Caco-2 (cell line): ENCODE data around the gene NUDT15. TPM values are rescaled to one million over a fixed set of nuclear protein-coding genes. Genes with fewer than 3 reads are reported as not detected.

Experiments used
- Bru-seq: library from RNA; stranded (reverse); fragments of 400-500 nt; gene quantifications from one replicate; lab custom pipeline; 2021; lab: Mats Ljungman, UMichigan
- BruChase-seq, 2 experiments: library from RNA; stranded (reverse); fragments of 400-500 nt; gene quantifications; one replicate each; lab custom pipeline; 2021; lab: Mats Ljungman, UMichigan
- BruUV-seq: library from RNA; stranded (reverse); fragments of 400-500 nt; replicated peaks from 2 replicates; lab custom pipeline; 2021; lab: Mats Ljungman, UMichigan
- CTCF ChIA-PET: fragments of 300-600 bp; sonication (Branson Sonifier 250); formaldehyde crosslinking; loops from one replicate; lab custom pipeline; 2022; ENCODE audit warnings: antibody characterized with exemption; lab: Charles Lee
- POLR2A ChIA-PET: fragments of 300-600 bp; sonication (Branson Sonifier 250); formaldehyde crosslinking; loops from one replicate; lab custom pipeline; 2022; ENCODE audit warnings: antibody characterized with exemption; lab: Charles Lee
- DNase-seq, 2 experiments: peaks; one replicate each; pipeline versions ENCODE4 v3.0.0 to v3.0.0-alpha.2; 2020 to 2022
- H3K27me3 ChIP-seq: replicated peaks from 2 replicates; pipeline ENCODE4 v1.6.0; 2011; ENCODE audit warnings: low read length; ENCODE audit not compliant: control insufficient read depth, insufficient read depth
- H3K36me3 ChIP-seq: 2 replicates; pipeline ENCODE4 v1.5.1; 2011; ENCODE audit warnings: low read length; ENCODE audit not compliant: control insufficient read depth, insufficient read depth
- H3K4me1 ChIP-seq: fragments of 250-450 bp; sonication (Bioruptor Pico); 2 replicates; pipeline ENCODE4 v1.5.1; 2020; ENCODE audit warnings: mild to moderate bottlenecking
- H3K4me3 ChIP-seq: 2 replicates; pipeline ENCODE4 v1.5.1; 2011; ENCODE audit warnings: low read depth, mild to moderate bottlenecking, control low read depth, low read length
- H3K9me3 ChIP-seq: fragments of 250-450 bp; sonication (Bioruptor Pico); 2 replicates; pipeline ENCODE4 v1.5.1; 2020; ENCODE audit warnings: mild to moderate bottlenecking, moderate library complexity
- H3K27ac Mint-ChIP-seq: one replicate; pipeline ENCODE4 v1.8.0; 2022; ENCODE audit warnings: mixed read lengths; ENCODE audit not compliant: unreplicated experiment
- H3K27me3 Mint-ChIP-seq: one replicate; pipeline ENCODE4 v1.8.0; 2022; ENCODE audit warnings: mixed read lengths; ENCODE audit not compliant: insufficient read depth, unreplicated experiment
- H3K36me3 Mint-ChIP-seq: one replicate; pipeline ENCODE4 v1.8.0; 2022; ENCODE audit warnings: mild to moderate bottlenecking, mixed read lengths; ENCODE audit not compliant: insufficient read depth, unreplicated experiment
- H3K4me1 Mint-ChIP-seq: one replicate; pipeline ENCODE4 v1.8.0; 2022; ENCODE audit warnings: low read depth, mixed read lengths; ENCODE audit not compliant: unreplicated experiment
- H3K4me3 Mint-ChIP-seq: one replicate; pipeline ENCODE4 v1.8.0; 2022; ENCODE audit warnings: mild to moderate bottlenecking, moderate library complexity, mixed read lengths; ENCODE audit not compliant: unreplicated experiment
- H3K9me3 Mint-ChIP-seq: one replicate; pipeline ENCODE4 v1.8.0; 2022; ENCODE audit warnings: mixed read lengths; ENCODE audit not compliant: unreplicated experiment
- intact Hi-C: fragments of 100-400 bp; cut with micrococcal nuclease; formaldehyde crosslinking; loops from one replicate; pipeline ENCODE4 v1.10.0; 2022; ENCODE audit not compliant: unreplicated experiment
- long read RNA-seq: library from polyadenylated mRNA; stranded (forward); transcript quantifications from one replicate; pipeline ENCODE4 v2.0.0, GENCODE V29; 2022
- total RNA-seq: library from RNA; stranded (reverse); gene quantifications from 2 replicates; pipeline ENCODE4 v1.2.3, GENCODE V29; 2022
- TF ChIP-seq, protein P1 (sequence below), 2 experiments: fragments of 200-600 bp in 1 of 2; IDR thresholded peaks; 1 replicate in 1 of 2; 2 replicates in 1 of 2; pipeline versions ENCODE4 v1.5.1 to v1.8.0; 2011 to 2022; ENCODE audit warnings: antibody characterized with exemption in 1 of 2, control low read depth in 1 of 2, inconsistent platforms in 1 of 2, low read depth in 1 of 2, low read length in 1 of 2, mild to moderate bottlenecking in 1 of 2, moderate library complexity in 1 of 2; ENCODE audit not compliant: insufficient read depth in 1 of 2, severe bottlenecking in 1 of 2, unreplicated experiment in 1 of 2

NUDT15 gene
- total RNA-seq: 32.3 and 36.0 TPM in 2 replicates
- percentile 85 among the genes with signal in this experiment for Bru-seq, nascent RNA
- BruChase-seq, experiment 1, labeled RNA remaining after a 2-hour chase: percentile 91 among the genes with signal in this experiment
- percentile 96 among the genes with signal in this experiment for BruChase-seq, experiment 2, labeled RNA remaining after a 6-hour chase
- long read RNA-seq, transcript NUDT15-201 (3 exons, 2,098 nt): major isoform, 66 of 72 reads
- long read RNA-seq, partial matches to known transcripts: 4 of 72 reads
- long read RNA-seq, other reads (novel, unspliced or antisense): 2 of 72 reads

DNA sequence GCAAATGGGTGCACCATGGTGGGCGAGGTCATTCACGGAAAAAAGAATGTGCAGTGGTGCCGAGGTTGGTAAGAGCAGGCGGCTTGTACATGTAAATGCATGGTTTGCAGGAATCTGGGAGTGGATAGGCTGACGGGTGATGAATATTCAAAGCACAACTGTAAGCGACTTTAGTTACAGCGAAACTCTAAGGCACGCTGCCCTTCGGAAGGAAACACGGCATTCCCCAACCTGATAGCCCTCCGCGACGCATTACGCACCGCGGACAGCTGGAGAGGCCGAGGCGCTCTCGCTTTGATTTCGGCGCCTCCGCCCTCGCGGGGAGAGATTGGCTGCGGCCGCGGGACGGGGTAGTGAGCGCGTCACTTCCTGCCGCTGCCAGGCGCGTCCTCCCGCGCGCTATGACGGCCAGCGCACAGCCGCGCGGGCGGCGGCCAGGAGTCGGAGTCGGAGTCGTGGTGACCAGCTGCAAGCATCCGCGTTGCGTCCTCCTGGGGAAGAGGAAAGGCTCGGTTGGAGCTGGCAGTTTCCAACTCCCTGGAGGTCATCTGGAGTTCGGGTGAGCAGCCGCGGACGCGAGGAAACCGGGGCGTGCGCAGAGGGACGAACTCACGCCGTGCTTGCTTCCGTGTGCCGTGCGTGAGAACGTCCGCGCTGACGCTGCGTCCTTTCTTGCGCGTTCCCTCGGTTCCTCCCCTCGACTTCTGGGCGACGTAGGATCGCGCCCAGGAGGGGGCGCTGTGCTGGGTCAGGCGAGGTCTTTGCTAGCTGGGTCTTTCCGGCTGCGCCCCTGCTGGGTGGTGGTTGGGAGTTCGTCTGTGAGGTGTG lies at the start of gene NUDT15:
Gene NUDT15 (plus strand): TSS at position 381 of the 828 bp plus-strand sequence. CDS start 21 bp downstream, at position 402.
- Mint-ChIP-seq H3K4me3 (peak within 1 kb of the TSS; percentile 96), H3K27me3 (no peaks in the 10 kb centered on the region), H3K36me3 (peaks cover 21% of the 10 kb centered on the region), H3K9me3 (no peaks in the 10 kb centered on the region), H3K4me1 (peaks cover 10% of the 10 kb centered on the region), H3K27ac (peak within 1 kb of the TSS; percentile 95)
- ChIA-PET POLR2A (interaction anchor here (0.5 to 2.3 kb wide), 11 partner anchors 9 to 1405 kb away, joined by 3 to 15 read pairs (median 4); partner anchors contain the start of genes ITM2B, MED4, RCBTB2 and SUCLA2), CTCF (interaction anchor here (0.6 to 1.9 kb wide), 10 partner anchors 36 to 732 kb away, joined by 4 to 12 read pairs (median 4); partner anchors contain the start of genes ITM2B, MED4, RCBTB2 and SUCLA2)
- Histone ChIP-seq H3K9me3 (peaks cover 6% of the 10 kb centered on the region; the same call in 1 of the 2 replicates), H3K4me1 (peaks cover 25% of the 10 kb centered on the region; the same call in 1 of the 2 replicates), H3K36me3 (peaks cover 3% of the 10 kb centered on the region), H3K27me3 (no peaks in the 10 kb centered on the region), H3K4me3 (peak within 1 kb of the TSS; percentile 55)
- no TSS peak for BruUV-seq
- intact Hi-C loops: loop anchor here (1.0 to 2.0 kb wide), 3 partner anchors 36 to 543 kb away; partner anchors contain the start of gene SUCLA2
- TF ChIP-seq, protein P1, sequence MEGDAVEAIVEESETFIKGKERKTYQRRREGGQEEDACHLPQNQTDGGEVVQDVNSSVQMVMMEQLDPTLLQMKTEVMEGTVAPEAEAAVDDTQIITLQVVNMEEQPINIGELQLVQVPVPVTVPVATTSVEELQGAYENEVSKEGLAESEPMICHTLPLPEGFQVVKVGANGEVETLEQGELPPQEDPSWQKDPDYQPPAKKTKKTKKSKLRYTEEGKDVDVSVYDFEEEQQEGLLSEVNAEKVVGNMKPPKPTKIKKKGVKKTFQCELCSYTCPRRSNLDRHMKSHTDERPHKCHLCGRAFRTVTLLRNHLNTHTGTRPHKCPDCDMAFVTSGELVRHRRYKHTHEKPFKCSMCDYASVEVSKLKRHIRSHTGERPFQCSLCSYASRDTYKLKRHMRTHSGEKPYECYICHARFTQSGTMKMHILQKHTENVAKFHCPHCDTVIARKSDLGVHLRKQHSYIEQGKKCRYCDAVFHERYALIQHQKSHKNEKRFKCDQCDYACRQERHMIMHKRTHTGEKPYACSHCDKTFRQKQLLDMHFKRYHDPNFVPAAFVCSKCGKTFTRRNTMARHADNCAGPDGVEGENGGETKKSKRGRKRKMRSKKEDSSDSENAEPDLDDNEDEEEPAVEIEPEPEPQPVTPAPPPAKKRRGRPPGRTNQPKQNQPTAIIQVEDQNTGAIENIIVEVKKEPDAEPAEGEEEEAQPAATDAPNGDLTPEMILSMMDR (IDR thresholded peaks at IDR 0.05; ENCODE audit: insufficient read depth in 1 of 2, low read depth in 1 of 2, low read length in 1 of 2, severe bottlenecking in 1 of 2, unreplicated experiment in 1 of 2): peak; percentile 99 to 100
- peak; percentile 96 to 98 for DNase-seq

DNA sequence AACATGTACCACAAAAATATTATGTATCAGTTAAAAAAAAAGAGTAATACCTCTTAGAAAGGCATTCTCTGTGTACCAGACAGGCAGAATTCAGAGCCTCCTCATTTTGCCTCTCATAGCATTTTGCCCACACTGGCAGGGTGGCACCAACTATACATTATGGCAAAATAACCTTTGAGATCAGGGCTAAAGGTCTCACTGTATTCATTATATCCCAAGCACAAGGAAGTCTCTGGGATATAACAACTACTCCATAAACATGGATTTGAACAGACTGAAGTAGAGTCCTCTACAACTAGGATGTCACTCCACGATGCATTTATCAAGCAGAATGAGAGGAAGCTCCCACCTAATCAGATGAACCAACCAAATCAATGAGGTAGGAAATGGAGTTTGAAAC lies 47.1 kb upstream of the NUDT15 start:
- no peaks in the 10 kb centered on the region for H3K9me3 ChIP-seq
- H3K27ac Mint-ChIP-seq: no peak overlapping the region
- POLR2A ChIA-PET: no interaction called here
- no peaks in the 10 kb centered on the region; the same call in none of the 2 replicates for H3K36me3 ChIP-seq
- no peak for DNase-seq
- H3K36me3 Mint-ChIP-seq: peaks cover 76% of the 10 kb centered on the region
- H3K4me3 Mint-ChIP-seq: no peak overlapping the region
- intact Hi-C loops: no loop called here
- CTCF ChIA-PET: interaction anchor here (0.6 kb wide), 1 partner anchor 10 kb away, joined by 4 read pairs; no protein-coding TSS in a partner anchor
- H3K27me3 ChIP-seq: no peaks in the 10 kb centered on the region
- peaks cover 17% of the 10 kb centered on the region for H3K4me1 ChIP-seq
- no peak overlapping the region for H3K4me3 ChIP-seq
- TF ChIP-seq, protein P1 (IDR thresholded peaks at IDR 0.05; ENCODE audit: insufficient read depth in 1 of 2, low read depth in 1 of 2, low read length in 1 of 2, severe bottlenecking in 1 of 2, unreplicated experiment in 1 of 2): no peak
- no TSS peak for BruUV-seq
- H3K9me3 Mint-ChIP-seq: no peaks in the 10 kb centered on the region
- H3K4me1 Mint-ChIP-seq: peaks cover 12% of the 10 kb centered on the region
- no peaks in the 10 kb centered on the region for H3K27me3 Mint-ChIP-seq
